M059J (cell line): Measurements from ENCODE around the gene RAPGEF5. TPM values are rescaled to one million over a fixed set of nuclear protein-coding genes. Genes with fewer than 3 reads are reported as not detected.
A peak's percentile ranks its signal among the peaks of the same experiment; 100 is the strongest.
"Not testable (repeated sequence)": the region's sequence is repeated elsewhere in the genome, so short reads cannot be mapped to it uniquely, and the experiment has no call there.

Experiments
- DNase-seq: peaks from one replicate; pipeline ENCODE4 v3.0.0-alpha.2; 2012; ENCODE audit warnings: low read depth
- total RNA-seq: library from RNA; depleted of rRNA; stranded (reverse); fragments of >200 nt; shearing (Covaris generic); gene quantifications from 2 replicates; pipeline ENCODE4 v1.2.3, GENCODE V29; 2014; rRNA removed

RAPGEF5 gene
- total RNA-seq, 1 experiment from 2014 or later, result 0.47 TPM

DNA sequence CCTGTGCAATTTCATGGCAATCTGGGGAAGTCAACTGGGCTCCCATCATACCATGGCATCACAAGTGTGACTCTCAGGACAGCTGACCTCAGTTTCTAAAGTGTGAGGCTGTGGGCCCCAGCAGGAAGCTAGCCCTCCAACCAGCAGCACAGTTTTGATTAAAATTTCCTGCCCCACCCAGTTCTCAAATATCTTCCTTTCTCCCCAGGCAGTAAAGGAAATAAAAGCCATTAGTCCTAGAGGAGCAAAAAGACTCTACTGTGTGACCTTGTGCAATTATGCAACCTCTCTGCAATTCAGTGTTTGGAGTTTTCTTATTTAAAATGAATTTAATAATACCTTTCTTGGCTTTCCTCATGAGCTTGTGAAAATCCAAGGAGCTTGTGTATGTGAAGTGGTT is 268.1 kb downstream of the RAPGEF5 start:
- DNase-seq, result no peak

DNA sequence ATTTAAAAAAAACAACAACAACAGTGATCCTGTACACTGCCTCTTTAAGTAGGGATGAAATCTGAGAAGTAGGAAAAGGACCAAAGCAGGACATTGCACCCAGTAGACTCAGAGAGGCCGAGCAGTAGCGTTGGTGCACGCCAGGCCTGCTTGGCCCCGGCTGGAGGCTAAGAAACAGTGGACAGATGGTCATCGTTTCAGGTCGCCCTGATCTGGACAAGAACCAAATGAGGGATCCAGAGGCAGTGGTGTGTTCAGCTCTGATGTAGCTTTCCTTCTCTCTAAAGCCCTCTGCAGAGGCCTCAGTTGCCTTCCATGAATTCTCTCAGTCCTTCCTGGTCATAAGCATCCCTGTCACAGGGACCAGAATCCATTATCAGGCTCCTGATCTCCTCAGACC is 269.1 kb downstream of the RAPGEF5 start:
- no peak for DNase-seq

DNA sequence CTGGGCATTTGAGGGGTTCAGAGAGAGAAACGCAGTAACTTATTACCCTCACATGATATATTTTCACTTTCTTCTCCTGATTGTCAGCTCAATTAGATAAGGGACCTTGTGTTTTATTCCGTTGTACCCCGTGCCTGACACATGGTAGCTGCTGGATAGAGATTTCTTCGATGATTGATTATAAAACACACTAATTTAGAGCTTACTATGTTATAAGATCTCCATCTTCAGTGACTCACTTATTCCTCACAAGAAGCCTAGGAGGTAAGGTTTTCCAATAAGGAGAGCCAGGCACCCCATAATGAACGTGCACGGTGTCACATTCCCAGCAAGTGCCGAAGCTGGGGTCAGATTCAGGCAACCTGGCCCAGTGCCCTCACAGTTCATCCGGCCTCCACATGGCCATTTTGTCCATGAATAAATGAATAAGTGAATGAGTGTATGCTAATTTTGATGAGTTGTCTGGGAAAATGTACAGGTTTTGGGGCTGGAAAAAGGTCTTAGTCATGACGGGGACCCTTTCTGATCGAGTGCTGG is 273.2 kb downstream of the RAPGEF5 start:
- DNase-seq, result peak; percentile 25

DNA sequence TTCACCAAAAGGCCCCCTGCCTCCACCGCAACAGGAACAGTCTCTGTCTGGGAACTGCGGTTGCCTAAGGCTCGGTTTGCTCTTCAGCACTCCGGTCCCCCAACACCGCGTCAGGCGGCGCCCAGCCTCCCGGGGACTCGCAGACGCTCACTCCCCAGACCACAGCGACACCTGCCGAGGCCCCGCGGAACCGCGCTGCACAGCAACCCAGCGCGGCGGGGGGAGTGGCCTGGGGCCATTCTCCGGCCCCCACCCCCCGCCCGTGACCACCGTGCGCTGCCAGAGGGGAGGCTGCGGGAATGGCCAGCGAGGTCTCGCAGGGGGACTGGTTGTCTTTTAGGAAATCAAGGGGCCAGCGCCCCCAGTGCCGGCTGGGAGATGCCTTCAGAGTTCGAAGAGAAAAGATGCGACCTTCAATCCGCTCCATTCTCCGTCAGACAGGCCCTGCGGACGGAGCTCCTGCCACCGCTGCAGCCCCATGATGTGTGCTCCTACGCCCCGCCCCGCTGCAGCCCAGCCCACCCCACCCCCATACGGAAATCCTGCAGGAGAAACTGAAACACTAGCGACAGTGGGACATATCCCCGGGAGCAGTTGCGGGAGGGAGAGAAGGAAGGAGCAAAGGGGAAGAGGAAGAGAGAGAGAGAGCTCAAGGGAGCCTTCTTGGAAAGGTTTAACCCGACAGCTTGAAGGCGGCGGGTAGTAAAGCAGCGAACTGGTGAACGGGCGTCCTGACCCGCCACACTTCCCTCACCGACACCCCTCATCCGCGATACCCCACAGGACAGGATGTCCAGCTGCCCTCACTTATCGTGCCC is 273.9 kb downstream of the RAPGEF5 start:
- peak; percentile 70 for DNase-seq

DNA sequence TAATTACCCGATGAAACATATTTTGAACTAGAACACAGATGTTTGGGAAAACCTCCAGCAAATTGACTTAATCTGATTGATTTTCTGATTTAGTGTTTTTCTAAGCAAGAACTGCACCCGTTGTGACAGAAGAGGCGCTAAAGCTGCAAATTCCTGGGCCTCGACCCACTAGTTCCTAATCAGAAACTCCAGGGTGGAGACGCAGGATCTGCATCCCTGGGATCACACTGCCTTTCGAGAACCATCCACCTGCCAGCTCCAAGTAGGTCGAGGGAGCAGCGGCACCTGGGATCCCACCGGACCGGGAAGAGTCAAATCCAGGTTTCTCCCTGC is 274.4 kb downstream of the RAPGEF5 start:
- no peak for DNase-seq

DNA sequence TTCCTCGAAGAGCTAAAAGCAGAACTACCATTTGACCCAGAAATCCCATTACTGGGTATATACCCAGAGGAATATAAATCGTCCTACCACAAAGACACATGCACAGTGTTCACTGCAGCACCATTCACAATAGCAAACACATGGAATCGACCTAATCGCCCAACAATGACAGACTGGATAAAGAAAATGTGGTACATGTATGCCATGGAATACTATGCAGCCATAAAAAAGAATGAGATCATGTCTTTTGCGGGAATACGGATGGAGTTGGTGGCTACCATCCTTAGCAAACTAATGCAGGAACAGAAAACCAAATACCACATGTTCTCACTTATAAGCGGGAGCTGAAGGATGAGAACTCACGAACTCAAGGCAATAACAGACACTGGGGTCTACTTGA is 276.7 kb downstream of the RAPGEF5 start:
- not testable (repeated sequence) for DNase-seq

DNA sequence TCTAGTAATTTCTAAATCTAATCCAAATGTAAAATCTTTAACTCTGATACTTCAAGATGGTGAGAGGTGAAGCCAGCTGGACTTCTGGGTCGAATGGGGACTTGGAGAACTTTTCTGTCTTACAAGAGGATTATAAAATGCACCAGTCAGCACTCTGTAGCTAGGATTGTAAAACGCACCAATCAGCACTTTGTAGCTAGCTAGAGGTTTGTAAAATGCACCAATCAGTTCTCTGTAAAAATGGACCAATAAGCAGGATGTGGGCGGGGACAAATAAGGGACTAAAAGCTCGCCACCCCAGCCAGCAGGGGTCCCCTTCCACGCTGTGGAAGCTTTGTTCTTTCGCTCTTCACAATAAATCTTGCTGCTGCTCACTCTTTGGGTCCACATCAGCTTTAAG is 278.1 kb downstream of the RAPGEF5 start:
- not testable (repeated sequence) for DNase-seq

DNA sequence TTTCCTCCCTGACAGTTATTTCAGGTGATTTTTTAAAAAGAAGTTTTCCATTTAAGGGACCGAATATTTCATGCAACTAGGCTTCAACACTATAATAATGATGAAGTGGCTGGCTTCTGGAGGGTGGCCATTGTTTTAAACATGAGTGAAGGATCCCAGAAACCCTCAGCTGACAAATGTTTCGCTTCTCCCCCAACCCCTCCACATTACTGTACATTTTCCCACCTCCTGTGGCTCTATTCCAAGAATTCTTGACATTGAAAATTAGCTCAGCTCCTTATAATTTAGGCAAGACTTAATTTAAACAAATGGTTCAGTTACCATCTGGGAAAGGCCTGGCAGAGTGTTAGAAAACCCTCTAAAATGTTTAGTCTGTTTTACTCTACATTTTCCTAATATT is 281.4 kb downstream of the RAPGEF5 start:
- no peak for DNase-seq

DNA sequence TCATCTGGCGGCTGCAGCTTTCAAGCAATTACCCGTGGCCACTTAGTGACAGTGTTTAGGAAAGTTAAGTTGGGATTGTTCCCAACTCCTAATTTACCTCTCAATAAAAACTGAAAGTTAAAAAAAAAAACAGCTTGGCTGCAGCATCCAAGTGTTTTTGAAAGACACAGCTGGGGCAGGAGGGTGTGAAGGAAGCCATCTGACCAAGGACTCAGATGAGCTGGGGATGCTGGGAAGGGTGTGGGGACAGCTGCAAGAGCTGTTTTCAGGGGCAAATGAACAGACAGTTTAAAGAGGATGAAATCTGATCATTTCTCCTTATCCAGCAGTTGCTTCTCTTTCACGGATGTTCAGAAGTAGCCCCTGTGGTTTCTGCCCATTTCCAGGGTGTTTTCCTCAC is 282.1 kb downstream of the RAPGEF5 start:
- DNase-seq, result no peak

Other genes starting within 250 kb of the RAPGEF5 start
- 1.2 and 3.1 TPM in 2 replicates for gene STEAP1B, start 143.0 kb upstream of the RAPGEF5 start, total RNA-seq